ENCODE measurements around the gene SORBS2.

Gene SORBS2

GRCh38 chr4:185803022-185803421, 9.0 kb downstream of the SORBS2 start:
- in situ Hi-C loops (cut with HindIII; ENCODE audit: low sequenced_read_pairs): no loop called here

- in situ Hi-C loops (cut with HindIII; ENCODE audit: low sequenced_read_pairs): no loop called here
Measured at GRCh38 chr4:185801471-185801870, 10.5 kb downstream of the SORBS2 start.

GRCh38 chr4:185800266-185800945, 11.6 kb downstream of the SORBS2 start:
- in situ Hi-C loops (cut with HindIII; ENCODE audit: low sequenced_read_pairs): no loop called here

- in situ Hi-C loops (cut with HindIII; ENCODE audit: low sequenced_read_pairs): no loop called here
Measured at GRCh38 chr4:185799442-185799841, 12.6 kb downstream of the SORBS2 start.

GRCh38 chr4:185797596-185798338, 14.2 kb downstream of the SORBS2 start:
- in situ Hi-C loops (cut with HindIII; ENCODE audit: low sequenced_read_pairs): no loop called here

GRCh38 chr4:185797018-185797417, 15.0 kb downstream of the SORBS2 start:
- in situ Hi-C loops (cut with HindIII; ENCODE audit: low sequenced_read_pairs): no loop called here

GRCh38 chr4:185796176-185796575, 15.8 kb downstream of the SORBS2 start:
- in situ Hi-C loops (cut with HindIII; ENCODE audit: low sequenced_read_pairs): no loop called here

GRCh38 chr4:185794637-185795036, 17.4 kb downstream of the SORBS2 start:
- in situ Hi-C loops (cut with HindIII; ENCODE audit: low sequenced_read_pairs): no loop called here

- in situ Hi-C loops (cut with HindIII; ENCODE audit: low sequenced_read_pairs): no loop called here
Measured at GRCh38 chr4:185793716-185794115, 18.3 kb downstream of the SORBS2 start.

GRCh38 chr4:185793116-185793485, 18.9 kb downstream of the SORBS2 start:
- in situ Hi-C loops (cut with HindIII; ENCODE audit: low sequenced_read_pairs): no loop called here

- in situ Hi-C loops (cut with HindIII; ENCODE audit: low sequenced_read_pairs): no loop called here
Measured at GRCh38 chr4:185792384-185793115, 19.4 kb downstream of the SORBS2 start.

GRCh38 chr4:185787926-185788679, 23.9 kb downstream of the SORBS2 start:
- in situ Hi-C loops (cut with HindIII; ENCODE audit: low sequenced_read_pairs): no loop called here

- in situ Hi-C loops (cut with HindIII; ENCODE audit: low sequenced_read_pairs): no loop called here
Measured at GRCh38 chr4:185786422-185786821, 25.6 kb downstream of the SORBS2 start.

GRCh38 chr4:185783574-185783973, 28.4 kb downstream of the SORBS2 start:
- in situ Hi-C loops (cut with HindIII; ENCODE audit: low sequenced_read_pairs): no loop called here

- in situ Hi-C loops (cut with HindIII; ENCODE audit: low sequenced_read_pairs): no loop called here
Measured at GRCh38 chr4:185782523-185782922, 29.5 kb downstream of the SORBS2 start.

GRCh38 chr4:185781555-185782215, 30.3 kb downstream of the SORBS2 start:
- in situ Hi-C loops (cut with HindIII; ENCODE audit: low sequenced_read_pairs): no loop called here

- in situ Hi-C loops (cut with HindIII; ENCODE audit: low sequenced_read_pairs): no loop called here
Measured at GRCh38 chr4:185780472-185780871, 31.5 kb downstream of the SORBS2 start.

GRCh38 chr4:185779517-185779916, 32.5 kb downstream of the SORBS2 start:
- in situ Hi-C loops (cut with HindIII; ENCODE audit: low sequenced_read_pairs): no loop called here

GRCh38 chr4:185778307-185778706, 33.7 kb downstream of the SORBS2 start:
- in situ Hi-C loops (cut with HindIII; ENCODE audit: low sequenced_read_pairs): no loop called here

- in situ Hi-C loops (cut with HindIII; ENCODE audit: low sequenced_read_pairs): no loop called here
Measured at GRCh38 chr4:185775792-185776555, 36.0 kb downstream of the SORBS2 start.

Measured in DLD1 (cell line).